GM21786 (cell line): ENCODE data around the gene PAX5.

Source experiments
- ATAC-seq: cut with Tn5 transposase; IDR thresholded peaks from one replicate; pipeline ENCODE4 v1.9.1; 2021; ENCODE audit not compliant: unreplicated experiment

The PAX5 gene

DNA sequence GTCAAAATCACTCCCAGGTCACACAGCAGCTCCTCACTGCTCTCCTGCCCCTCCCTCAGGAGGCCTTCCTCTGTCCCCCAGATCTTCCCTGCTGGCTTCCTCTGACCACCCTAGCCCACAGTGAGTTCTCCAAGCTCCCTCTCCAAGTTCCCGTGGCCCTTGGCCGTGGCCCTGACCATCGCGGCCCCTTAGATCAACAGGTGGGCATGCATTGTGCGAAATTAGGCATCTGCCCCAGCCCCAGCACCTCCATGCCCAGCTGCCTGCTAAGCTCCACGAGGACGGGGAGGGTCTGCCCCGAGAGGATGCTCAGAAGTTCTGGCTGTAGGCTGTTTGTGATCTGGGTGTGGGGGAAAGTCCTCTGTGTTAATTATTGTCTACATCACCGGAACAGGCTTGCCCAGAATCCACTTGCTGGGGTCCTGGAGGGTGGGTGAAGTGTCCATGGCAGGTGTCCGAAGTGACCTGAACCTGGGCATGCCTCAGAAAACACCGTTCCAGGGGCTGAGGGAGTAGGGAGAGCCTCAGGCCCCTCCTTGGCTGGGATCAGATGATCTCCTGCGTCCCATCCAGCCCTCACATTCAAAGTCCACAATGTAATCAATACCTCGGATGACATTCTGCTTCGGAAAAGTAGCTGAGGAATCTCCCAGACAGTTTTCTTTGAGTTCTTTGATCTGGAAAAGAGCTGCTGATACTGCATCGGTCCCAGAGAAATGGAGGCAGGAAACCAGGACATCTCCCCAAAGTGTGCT, 194.8 kb downstream of the PAX5 start:
- no peak for ATAC-seq

DNA sequence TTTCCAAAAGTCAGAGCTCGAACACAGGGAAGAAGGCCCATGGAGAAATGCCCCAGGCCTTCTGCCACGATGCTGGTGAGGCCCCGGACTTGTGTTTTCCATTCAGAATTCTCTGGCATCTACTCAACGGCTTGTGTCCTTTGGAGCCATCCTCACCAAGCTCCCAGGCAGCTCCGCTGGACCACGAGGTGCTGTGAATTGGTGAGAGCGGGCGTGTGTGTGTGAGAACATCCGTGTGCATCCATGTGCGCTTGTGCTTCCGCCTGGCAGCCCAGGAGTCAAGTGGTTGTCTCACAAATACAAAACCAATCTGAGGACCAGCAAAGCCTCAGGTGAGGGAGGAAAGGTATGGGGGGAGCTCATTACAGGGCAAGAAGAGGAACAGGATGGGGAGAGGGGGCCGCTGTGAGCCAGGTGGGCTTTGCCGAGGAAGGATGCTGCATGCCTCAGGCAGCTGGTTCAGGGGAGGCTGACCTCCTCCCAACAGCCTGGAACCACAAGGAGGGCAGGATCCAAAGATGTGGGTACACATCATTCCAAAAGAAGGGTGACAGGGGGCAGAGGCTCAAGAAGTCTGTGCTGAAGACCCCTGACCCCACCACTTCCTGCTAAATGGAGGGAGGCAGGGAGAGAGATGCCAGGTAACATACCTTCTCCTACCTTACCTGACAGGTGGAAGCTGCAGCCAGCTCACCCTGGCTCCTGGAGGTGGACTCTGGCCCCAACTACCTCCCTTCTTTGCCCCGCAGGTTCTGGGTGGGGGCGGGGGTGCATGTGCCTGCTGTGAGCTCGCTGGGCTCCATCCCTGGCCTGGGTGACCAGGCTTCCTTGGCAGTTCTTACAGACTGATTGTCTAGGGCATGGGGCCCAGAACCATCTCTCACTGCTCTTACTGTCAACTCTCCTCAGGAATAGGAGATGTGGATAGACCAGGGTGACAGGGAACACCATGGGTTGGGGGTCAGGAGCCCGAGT, 196.3 kb downstream of the PAX5 start:
- ATAC-seq = no peak

DNA sequence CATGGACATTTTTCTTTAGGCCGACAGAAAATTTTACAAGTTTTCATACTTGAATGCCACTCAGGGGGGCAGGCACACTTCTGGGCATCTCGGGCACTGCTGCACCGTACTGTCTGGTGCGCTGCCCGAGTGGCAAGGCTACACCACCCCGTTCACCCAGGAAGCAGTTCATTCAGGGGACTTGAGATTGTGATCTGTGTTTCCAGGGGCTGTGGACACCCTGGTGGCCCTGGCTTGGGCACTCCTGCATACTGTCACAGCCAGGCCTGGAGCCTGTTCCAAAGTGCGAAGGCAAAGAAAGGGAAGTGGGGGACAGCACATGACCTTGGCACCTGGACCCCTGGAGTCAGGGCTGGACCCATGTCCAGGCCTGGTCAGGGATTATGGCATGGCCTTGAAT, 197.6 kb downstream of the PAX5 start:
- no peak for ATAC-seq

DNA sequence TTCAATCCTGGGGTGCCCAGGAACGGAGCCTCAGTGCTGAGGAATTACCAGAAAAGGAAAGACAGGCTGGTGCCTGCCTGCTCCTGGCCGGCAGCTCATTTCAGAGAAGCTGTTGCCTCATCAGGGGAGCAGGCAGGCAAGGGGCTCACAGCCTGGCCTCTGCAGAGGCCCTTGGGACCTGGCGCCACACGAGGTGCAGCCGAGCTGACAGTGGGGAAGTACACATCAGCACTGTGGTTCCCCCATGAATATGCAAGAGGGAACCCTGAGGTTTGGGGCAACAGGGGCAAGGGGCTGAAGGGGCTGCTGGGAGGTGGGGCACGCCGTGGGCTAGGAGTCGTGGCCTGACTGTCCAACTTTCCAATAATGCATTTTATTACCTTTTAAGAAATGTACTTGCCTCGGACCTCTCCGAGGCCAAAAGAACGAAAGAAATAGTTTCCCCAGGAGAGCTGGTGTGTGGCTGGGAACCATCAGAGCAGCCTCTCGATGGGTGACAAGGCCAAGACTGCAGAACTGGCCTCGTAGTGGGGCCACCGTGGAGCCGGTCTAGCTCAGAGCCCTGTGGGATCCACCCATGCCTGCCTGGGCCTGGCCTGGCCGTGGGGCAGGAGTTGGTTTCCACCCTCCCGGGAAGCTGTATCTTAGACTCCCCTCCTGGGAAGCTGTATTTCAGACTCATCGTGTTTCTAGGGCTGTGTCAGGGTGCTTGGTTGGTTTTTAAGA, 198.6 kb downstream of the PAX5 start:
- no peak for ATAC-seq

DNA sequence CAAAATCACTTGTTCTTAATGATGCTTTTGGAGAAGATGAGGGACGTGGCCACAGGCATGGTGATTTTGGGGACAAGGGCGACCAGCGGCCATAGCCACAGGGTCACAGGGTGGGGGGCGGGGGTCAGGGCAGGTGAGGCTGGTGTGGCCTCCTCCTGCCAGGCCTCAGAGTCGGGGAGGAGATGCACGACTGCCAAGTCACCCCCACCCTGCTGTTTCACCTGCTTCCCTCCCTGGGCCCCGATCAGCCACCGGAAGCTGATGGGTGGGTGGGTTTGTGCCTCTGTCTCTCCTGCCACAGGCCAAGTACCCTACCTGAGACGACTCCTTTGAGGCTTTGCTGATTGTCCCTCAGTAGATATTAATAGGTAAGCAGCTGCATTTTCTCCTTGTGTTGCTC, 199.3 kb downstream of the PAX5 start:
- ATAC-seq = no peak

DNA sequence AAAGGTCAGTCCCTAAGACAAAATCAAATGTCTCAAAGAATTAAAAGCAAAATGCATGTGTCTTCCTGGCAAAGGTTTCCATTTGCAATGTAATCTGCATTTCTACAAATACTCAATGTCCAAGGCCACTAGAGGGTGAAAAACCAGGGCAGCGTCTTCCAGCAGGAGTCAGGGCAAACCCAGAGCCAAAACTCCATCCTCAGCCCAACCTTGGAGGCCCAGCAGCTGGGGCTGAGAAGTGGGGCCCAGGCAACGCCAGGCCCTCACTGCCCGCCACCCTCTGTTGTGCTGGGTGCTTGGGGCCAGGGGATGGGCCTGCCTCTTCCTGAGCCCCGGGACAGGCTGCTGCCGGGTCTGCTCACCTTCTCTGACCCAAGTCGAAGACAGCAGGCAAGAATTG, 200.1 kb downstream of the PAX5 start:
- ATAC-seq = no peak

DNA sequence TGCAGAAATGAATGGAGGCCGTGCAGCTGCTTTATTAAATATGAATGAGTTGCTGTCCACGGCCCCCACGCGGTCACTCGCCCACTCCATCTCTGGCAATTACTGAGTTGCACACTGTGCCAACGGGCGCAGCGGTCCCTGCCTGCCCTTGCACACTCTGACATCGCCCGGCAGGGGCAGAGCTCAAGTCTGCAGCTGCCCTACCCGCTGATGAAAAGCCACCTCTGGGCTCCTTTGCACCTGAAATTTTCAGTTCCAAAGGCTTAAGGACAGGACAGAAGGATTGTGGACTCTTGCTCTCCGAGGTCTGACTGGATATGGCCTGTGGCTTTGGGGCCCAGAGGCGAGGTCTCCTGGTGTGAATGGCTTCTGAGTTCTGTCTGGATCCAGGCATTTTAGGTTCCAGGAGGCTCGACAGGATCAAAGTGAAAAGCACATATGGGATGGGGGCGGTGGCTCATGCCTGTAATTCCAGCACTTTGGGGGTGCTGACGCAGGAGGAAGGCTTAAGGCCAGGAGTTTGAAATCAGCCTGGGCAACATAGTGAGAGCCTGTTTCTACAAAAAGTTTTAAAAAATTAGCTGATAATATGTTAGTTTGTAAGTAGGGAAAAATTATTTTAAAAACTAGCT, 201.8 kb downstream of the PAX5 start:
- no peak for ATAC-seq

DNA sequence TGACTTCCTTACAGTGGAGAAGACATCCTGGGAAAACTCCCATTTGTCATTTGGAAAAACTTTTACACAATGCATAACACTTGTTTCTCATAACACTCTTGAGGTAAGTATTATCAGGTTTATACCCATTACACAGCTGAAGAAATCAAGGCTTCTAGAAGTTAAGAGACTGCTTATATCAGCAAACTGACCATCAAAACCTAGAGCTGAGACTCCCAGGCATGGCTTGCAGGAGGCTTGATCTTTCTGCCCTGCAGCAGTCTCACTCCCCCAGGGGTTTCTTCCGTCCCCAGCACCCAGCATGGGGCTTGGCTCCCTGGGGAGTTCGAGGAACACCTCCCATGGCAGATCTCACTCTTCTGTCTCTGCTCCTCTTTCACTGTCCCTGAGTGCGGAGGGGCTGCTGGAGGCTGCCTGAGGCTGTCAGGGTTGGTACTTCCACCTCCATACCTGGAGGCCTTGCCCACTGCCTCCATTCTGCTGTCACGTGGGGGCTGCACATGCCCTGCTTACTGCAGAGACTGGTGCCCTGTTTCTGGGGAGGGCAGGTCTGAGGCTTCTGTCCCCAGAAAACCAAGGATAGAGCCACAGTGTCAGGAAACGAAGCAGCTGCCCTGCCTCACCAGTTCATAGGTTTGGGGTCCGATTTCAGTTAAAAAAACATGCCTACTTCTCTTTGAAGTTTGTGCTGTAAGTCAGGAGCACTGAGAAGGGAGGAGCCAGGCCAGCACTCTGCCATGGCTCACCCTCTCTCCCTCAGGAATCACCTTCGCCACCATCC, 202.5 kb downstream of the PAX5 start:
- no peak for ATAC-seq

DNA sequence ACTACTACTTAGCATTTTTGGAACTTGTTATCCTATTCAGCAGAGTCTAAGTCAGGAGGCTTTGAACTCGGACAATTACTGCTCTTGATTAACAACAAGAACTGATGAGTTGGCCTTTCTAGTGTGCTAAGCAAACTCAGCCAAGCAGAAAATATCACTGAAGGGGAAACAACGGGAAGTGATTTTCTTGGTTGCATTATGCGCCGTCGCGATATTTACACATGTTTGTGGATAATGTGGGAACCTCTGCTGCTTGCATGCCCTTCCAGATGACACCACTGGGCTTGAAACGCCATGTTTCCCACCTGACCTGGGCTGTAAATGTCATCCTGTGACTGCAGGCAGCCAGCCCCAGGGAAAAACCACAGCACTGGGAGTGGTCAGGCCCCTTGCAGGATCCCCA, 205.5 kb downstream of the PAX5 start:
- no peak for ATAC-seq

DNA sequence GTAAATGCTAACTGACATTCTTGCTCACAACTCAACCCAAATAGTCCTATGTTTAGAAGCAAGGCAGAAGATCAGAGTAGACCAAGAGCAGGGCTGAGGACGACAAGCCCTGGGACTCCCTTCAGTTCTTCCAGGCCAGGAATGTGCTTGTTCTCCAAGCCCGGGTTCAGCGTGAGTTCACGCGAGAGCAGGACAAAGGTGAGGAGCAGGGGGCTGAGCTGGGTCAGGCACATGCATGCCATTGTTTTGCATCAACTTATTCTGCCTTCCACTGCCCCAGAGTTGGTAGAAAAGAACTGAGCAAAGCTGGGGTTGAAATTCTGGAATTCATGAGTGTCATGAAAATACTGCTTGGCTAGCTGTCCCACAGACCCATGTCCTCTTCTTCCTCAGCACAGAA, 206.5 kb downstream of the PAX5 start:
- no peak for ATAC-seq

DNA sequence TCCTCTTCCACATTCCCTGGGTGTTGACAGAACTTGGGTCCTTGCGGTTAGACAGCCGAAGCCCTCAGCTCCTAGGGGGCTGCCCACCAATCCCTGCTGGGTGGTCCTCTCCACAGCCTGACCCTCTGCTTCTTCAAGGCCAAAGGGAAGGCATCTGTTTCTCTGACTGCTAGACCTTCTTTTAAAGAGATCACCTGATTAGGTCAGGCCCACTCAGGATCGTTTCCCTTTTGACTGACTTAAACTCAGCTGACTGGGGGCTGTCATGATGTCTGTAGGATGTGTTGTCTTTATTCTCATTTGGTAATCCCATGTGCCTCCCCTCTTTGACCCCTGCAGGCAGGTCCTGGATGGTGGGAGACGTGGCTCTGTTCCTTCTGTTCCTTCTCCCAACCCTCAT, 207.5 kb downstream of the PAX5 start:
- ATAC-seq = no peak

DNA sequence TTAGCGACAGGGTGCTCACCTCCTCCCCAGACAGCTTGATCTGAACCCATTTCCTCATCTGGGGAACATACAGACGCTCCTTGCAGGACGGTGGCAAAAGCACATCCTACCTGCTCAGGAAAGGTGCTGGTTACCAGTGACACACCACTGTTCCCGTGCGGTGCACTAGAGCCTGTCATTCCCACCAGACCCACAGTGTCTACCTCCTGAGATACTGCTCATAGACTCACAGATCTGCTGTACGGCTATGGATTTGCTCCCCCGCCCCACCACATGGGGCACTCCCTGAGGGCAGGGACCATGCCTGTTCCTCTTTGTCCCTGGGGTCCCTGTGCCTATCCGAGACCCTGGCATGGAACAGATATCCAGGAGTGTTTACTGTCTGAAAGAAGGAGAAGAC, 208.9 kb downstream of the PAX5 start:
- ATAC-seq = no peak

DNA sequence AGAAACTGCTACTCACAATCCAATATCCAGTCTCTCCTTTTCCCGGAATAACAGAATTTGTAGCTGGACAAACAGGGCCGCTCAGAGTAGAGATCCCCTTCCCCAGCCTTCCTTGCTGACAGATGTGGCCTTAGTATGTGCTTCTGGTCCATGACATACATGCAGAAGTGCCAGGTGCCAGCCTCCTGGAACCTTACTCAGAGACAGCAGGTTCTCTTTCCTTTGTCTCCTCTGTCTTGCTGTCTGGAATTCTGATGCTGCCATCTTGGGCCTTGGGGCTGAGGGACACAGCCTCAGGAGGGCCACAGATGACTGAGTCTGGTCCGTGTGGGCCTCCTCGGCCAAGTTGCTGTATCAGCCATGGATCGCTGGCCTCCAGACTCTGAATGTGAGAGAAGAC, 210.1 kb downstream of the PAX5 start:
- no peak for ATAC-seq

DNA sequence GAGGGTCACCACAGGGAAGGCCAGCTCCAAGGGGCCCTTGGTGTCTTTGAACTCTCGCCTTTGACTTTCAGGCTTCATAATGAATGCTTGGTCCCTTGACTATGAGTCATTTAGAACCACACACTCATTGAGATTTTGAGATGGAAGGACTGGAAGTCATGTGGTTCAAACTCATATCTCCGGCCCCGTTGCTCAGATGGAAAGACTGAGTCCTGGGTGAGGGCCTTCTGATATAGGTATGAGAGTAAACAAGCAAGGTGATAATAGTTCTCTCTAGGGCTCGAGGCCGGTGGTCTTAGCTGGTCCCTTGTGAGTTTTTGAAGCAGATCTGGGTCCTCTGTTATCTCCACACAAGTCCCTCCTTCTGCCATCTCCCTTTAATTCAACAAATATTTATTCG, 210.6 kb downstream of the PAX5 start:
- no peak for ATAC-seq

DNA sequence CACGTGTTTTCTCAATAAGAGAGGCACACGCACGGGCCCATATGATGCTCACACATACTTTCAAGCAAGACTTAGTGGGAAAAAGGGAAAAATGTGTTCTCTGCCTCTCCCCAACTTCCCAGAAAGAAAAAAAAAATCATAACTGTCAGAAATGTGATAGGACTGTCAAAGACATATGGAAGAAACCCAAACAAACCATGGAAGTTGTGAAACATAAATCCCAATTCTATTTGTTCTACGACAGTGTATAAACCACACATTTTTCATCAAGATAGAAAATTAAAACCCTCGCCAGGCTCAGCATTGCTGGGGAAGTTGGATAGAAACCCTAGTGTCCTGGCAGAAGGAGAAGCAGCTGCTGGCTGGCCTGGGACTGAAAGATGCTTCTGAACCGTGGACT, 211.9 kb downstream of the PAX5 start:
- ATAC-seq = no peak

DNA sequence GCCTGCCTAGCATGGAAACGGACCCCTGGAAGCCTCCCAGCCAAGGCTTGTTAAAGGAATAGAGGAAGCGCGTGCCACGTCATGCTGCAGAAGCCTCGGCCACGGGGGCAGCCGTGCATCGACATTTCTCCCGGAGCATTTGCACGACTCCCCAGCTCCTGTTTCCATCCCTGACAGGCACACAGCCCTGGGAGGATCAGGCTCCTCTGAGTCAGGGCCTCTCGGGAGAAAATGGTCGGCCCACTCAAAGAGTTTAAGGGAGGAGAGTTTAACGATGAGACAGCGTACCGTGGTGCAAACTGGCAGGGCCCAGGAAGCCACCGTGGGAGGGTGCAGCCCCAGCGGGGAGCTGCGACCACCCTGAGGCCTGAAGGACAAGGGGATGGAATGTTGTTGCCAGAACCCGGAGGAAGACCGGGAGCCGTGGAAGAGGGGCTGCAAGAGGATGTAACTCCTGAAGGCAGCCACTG, 213.6 kb downstream of the PAX5 start:
- no peak for ATAC-seq

DNA sequence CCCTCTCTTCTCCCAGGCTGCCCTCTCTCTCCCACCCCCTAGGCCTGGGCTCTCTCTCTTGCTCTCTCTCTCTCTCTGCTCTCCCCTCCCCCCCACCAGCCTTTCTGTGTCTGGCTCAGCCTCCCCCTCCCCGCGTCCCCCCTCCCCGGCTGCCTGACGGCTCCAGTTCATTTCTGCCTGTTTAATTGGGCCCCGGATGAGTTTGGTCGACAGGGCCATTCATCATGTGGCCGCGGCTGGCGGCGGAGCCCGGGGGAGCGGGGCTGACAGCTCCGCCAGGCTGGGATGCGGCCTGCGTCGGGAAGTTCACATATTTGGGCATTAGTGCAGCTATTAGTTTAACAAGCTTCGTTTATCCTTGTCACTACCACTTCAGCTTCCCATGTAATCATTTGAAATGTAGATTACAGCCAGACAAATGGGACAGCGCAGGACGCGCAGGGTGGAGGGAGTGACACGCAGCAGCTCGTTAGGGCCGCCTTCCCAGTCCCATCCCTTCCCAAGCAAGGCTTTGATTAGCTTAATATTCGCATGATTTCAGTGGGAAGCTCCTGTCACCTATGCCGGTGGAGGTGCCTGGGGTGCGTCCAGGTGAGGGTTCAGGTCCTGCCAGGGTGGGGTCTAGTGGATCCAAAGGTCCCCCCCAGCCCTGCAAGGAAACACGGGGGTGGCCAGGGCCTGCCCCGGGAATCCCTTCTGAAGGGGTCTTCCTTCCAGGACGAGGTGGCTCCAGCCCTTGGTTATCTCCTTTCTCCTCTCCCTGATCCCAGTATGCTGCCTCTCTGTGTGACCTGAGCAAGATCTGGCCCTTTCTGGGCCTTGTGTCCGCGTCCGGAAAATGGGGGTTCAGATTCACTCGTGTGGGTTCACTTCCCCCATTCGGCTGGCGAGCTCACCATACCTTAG, 214.8 kb downstream of the PAX5 start:
- ATAC-seq = no peak

DNA sequence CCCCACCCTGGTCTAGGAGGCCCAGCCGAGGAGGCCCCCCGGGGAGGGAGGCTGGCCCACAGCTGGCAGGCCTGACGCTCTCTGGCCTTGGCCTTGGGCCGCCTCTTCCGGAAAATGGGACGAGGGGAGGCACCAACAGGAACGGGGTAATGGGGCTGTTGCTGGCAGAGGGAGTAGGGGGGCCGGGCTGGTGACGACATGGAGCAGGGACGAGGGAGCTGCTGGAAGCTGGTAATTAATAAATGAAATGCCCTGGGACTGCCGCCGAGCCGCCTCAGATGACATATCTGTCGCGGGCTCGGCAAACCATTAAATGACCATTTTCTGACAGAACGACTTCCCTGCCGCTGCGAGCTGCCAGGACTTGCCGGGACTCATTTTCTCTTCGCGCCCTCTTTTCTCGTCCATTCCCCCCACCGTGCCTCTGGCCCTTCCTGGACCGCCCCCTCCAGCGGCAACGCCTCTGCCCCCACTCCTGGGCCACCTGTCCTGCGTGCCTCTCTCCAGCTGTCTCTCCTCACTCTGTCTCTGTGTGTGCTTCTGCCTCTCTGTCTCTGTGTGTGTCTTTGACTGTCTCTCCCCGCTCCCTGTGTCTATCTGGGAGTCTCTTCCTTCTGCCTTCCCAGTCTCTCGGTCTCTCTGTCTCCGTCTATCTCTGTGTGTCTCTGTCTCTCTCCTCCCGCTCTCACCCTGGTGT, 215.7 kb downstream of the PAX5 start:
- ATAC-seq = no peak
